Esophagus squamous epithelium (tissue), 5 donors: ENCODE data around the gene CCDC201. TPM values are rescaled to one million over a fixed set of nuclear protein-coding genes. Genes with fewer than 3 reads are reported as not detected.

Experiments
- DNase-seq: peaks from one replicate; lab custom pipeline; 2025; lab: John Stamatoyannopoulos, UW
- H3K27ac ChIP-seq, 4 donors: fragments of 200-600 bp; sonication (generic); one replicate each; pipeline ENCODE4 v1.5.1; 2016 to 2019; ENCODE audit warnings: mild to moderate bottlenecking in 1 of 4
- H3K27me3 ChIP-seq, 4 donors: fragments of 200-600 bp; sonication (generic); 1 replicate in 3 of 4; 2 replicates in 1 of 4; pipeline versions ENCODE4 v1.5.1 to v1.6.0; 2017 to 2021; ENCODE audit warnings: antibody characterized with exemption in 1 of 4
- H3K36me3 ChIP-seq, 3 donors: fragments of 200-600 bp; sonication (generic); one replicate each; pipeline ENCODE4 v1.5.1; 2016 to 2019
- H3K4me1 ChIP-seq, 3 donors: fragments of 200-600 bp; sonication (generic); one replicate each; pipeline ENCODE4 v1.5.1; 2017 to 2019
- H3K4me3 ChIP-seq, 4 donors: fragments of 200-600 bp; sonication (generic); 1 replicate in 3 of 4; 2 replicates in 1 of 4; pipeline ENCODE4 v1.5.1; 2016 to 2019; ENCODE audit warnings: mild to moderate bottlenecking in 2 of 4, moderate library complexity in 1 of 4
- H3K9me3 ChIP-seq, 3 donors: fragments of 200-600 bp; sonication (generic); one replicate each; pipeline ENCODE4 v1.5.1; 2016 to 2019
- POLR2A ChIP-seq, 4 donors: fragments of 450-650 bp; IDR thresholded peaks; one replicate each; pipeline ENCODE4 v1.6.1; 2017; ENCODE audit warnings: antibody characterized with exemption in 4 of 4, mild to moderate bottlenecking in 4 of 4, moderate library complexity in 3 of 4
- WGBS, 2 donors: methylation state at CpG; one replicate each; pipeline ENCODE4 v1.1.5; 2018; 5-methylcytosine and 5-hydroxymethylcytosine counted together
- intact Hi-C: fragments of 100-400 bp; cut with DNase I; formaldehyde crosslinking; loops from one replicate; pipeline ENCODE4 v1.15.0; 2022
- total RNA-seq, 4 donors: library from RNA; depleted of rRNA; stranded (reverse); fragments of >200 nt; gene quantifications; one replicate each; pipeline ENCODE4 v1.1.0, GENCODE V29; 2016
- TF ChIP-seq, protein P1 (sequence below), 6 experiments: fragments of 450-650 bp in 4 of 6; fragments of 200-600 bp in 2 of 6; sonication (generic) in 2 of 6; IDR thresholded peaks; one replicate each; pipeline ENCODE4 v1.5.1; 2016 to 2019; ENCODE audit warnings: antibody characterized with exemption in 6 of 6, mild to moderate bottlenecking in 4 of 6, moderate library complexity in 4 of 6
- donor health status: DM: yes; HTN: yes; CAD: no.

CCDC201 gene
- total RNA-seq, 4 donors from 2014 or later = not detected

DNA sequence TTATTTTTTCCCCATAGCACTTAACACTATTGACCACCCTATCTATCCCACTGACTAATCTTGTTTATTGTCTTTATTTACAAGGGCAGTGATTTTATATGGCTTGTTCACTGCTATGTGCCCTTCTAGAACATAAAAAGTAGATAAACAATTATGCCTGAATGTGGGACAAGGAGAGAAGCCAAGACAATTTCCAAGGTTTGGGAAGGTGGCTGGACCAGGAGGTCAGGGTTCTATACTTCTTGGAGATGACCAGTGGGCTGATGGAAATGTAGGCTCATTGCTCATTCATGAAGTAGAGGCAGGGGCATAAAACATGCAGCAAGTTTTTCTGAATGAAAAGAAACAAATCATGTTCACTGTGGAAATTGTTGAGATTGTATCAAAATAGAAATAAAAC is 36.7 kb upstream of the CCDC201 start:
- H3K9me3 ChIP-seq = no peaks in the 10 kb centered on the region
- no peaks in the 10 kb centered on the region for H3K27me3 ChIP-seq
- peaks cover 0 to 7% (median 0%) of the 10 kb centered on the region in 3 donors for H3K36me3 ChIP-seq
- intact Hi-C loops = no loop called here
- H3K4me1 ChIP-seq = no peaks in the 10 kb centered on the region
- H3K27ac ChIP-seq = no peak overlapping the region
- DNase-seq = no peak
- TF ChIP-seq POLR2A (IDR thresholded peaks at IDR 0.05) = no peak
- TF ChIP-seq, protein P1, sequence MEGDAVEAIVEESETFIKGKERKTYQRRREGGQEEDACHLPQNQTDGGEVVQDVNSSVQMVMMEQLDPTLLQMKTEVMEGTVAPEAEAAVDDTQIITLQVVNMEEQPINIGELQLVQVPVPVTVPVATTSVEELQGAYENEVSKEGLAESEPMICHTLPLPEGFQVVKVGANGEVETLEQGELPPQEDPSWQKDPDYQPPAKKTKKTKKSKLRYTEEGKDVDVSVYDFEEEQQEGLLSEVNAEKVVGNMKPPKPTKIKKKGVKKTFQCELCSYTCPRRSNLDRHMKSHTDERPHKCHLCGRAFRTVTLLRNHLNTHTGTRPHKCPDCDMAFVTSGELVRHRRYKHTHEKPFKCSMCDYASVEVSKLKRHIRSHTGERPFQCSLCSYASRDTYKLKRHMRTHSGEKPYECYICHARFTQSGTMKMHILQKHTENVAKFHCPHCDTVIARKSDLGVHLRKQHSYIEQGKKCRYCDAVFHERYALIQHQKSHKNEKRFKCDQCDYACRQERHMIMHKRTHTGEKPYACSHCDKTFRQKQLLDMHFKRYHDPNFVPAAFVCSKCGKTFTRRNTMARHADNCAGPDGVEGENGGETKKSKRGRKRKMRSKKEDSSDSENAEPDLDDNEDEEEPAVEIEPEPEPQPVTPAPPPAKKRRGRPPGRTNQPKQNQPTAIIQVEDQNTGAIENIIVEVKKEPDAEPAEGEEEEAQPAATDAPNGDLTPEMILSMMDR (IDR thresholded peaks at IDR 0.05) = no peak
- H3K4me3 ChIP-seq = no peak overlapping the region

DNA sequence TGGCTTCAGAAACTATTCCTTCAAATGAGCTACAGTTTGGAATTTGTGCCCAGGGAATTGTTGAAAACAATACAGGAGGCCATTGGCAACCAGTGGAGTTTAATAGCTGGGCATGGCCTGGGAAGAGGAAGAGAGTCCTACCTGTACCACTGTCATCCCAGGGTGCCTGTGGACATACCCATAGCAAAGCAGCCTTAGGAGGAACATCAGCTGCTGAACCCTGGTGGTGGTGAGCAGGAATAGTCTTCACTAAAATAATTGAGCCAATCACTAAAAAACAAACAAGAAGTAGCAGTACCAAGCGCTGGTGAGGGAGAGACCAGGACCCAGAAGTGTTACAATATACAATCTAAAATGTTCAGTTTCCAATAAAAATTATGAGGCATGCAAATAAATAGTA is 29.9 kb upstream of the CCDC201 start:
- no peak for DNase-seq
- Histone ChIP-seq H3K4me1 (no peaks in the 10 kb centered on the region), H3K27ac (no peak overlapping the region), H3K36me3 (no peaks in the 10 kb centered on the region), H3K9me3 (no peaks in the 10 kb centered on the region), H3K27me3 (peaks cover 0 to 11% (median 0%) of the 10 kb centered on the region in 4 donors), H3K4me3 (no peak overlapping the region)
- TF ChIP-seq, protein P1 (IDR thresholded peaks at IDR 0.05) = no peak
- no peak for TF ChIP-seq POLR2A (IDR thresholded peaks at IDR 0.05)
- intact Hi-C loops = no loop called here
- WGBS, 2 donors = 75 to 86% methylated on average over 1 of the region's 1 CpG

DNA sequence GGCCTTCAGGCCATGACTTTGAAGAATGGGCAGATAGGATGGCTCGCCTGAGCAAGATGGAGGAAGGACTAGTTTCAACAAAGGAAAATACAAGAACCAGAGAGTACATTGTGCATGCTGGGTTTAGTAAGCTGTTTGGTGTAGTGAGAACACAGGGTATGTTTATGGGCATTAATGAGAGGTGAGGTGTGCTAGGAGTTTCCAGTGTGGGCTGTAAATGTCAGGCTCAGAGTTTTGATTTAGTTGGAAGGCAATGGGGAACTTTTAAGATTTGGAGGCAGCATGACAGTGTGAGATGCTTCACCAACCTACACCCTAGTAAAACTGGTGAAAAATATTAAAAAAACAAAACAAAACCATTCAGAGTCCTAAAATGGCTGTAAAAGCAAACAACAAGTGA is 28.7 kb upstream of the CCDC201 start:
- no peaks in the 10 kb centered on the region for H3K9me3 ChIP-seq
- no peaks in the 10 kb centered on the region for H3K36me3 ChIP-seq
- DNase-seq = no peak
- no peak overlapping the region for H3K4me3 ChIP-seq
- WGBS, 2 donors = 68 to 87% methylated on average over 1 of the region's 1 CpG
- H3K27me3 ChIP-seq = peaks cover 0 to 15% (median 0%) of the 10 kb centered on the region in 4 donors
- TF ChIP-seq POLR2A (IDR thresholded peaks at IDR 0.05) = no peak
- TF ChIP-seq, protein P1 (IDR thresholded peaks at IDR 0.05) = no peak
- no peaks in the 10 kb centered on the region for H3K4me1 ChIP-seq
- H3K27ac ChIP-seq = no peak overlapping the region
- intact Hi-C loops = no loop called here

DNA sequence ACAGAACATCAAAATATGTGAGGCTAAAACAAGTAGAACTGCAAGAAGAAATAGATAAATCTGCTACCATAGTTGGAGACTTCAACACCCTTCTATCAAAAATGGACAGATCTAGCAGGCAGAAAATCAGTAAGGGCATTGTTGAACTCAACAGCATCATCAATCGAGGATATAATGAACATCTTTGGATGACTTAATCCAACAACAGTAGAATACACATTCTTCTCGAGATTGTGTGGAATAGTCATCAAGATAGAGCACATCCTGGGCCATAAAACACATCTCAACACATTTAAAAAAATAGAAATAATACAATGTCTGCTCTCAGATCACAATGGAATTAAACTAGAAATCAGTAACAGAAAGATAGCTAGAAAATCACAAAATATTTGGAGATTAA is 25.3 kb upstream of the CCDC201 start:
- peaks cover 0 to 41% (median 0%) of the 10 kb centered on the region in 4 donors for H3K27me3 ChIP-seq
- TF ChIP-seq, protein P1 (IDR thresholded peaks at IDR 0.05) = no peak
- TF ChIP-seq POLR2A (IDR thresholded peaks at IDR 0.05) = no peak
- 59 to 80% methylated on average over 2 of the region's 2 CpGs for WGBS, 2 donors
- no peak for DNase-seq
- intact Hi-C loops = no loop called here
- no peak overlapping the region for H3K4me3 ChIP-seq
- H3K4me1 ChIP-seq = no peaks in the 10 kb centered on the region
- H3K36me3 ChIP-seq = no peaks in the 10 kb centered on the region
- no peaks in the 10 kb centered on the region for H3K9me3 ChIP-seq
- H3K27ac ChIP-seq = no peak overlapping the region

DNA sequence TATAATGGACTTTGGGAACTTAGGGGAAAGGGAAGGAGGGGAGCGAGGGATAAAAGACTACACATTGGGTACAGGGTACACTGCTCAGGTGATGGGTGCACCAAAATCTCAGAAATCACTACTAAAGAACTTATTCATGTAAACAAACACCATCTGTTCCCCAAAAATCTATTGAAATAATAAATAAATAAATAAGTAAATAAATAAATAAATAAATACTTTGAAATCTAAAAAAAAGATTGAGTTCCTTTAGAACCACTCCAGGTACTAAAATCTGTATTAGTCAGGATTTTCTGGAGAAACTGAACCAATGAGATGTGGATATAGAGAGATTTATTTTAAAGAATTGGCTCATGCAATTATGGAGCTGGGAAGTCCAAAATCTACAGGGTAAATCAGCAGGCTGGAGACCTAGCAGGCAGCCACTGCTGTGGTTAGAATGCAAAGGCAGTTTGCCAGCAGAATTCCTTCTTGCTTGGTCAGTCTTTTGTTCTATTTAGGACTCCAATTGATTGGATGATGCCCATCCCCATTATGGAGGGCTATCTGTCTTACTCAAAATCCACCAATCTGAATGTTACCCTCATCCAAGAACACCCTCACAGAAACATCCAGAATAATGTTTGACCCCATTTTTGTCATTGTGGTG is 24.3 kb upstream of the CCDC201 start:
- TF ChIP-seq POLR2A (IDR thresholded peaks at IDR 0.05) = no peak
- TF ChIP-seq, protein P1 (IDR thresholded peaks at IDR 0.05) = no peak
- Histone ChIP-seq H3K27me3 (peaks cover 0 to 48% (median 0%) of the 10 kb centered on the region in 4 donors), H3K27ac (no peak overlapping the region), H3K4me3 (no peak overlapping the region), H3K9me3 (no peaks in the 10 kb centered on the region), H3K36me3 (no peaks in the 10 kb centered on the region), H3K4me1 (no peaks in the 10 kb centered on the region)
- intact Hi-C loops = no loop called here
- WGBS, 2 donors = 96 to 100% methylated on average over 1 of the region's 1 CpG
- DNase-seq = no peak
